Endothelial cell (in vitro differentiated cells): ENCODE measurements around the gene CCDC24. TPM values are rescaled to one million over a fixed set of nuclear protein-coding genes. Genes with fewer than 3 reads are reported as not detected.

Source experiments
- DNase-seq: peaks from one replicate; pipeline ENCODE4 v3.0.0; 2021; ENCODE audit warnings: low spot score
- H3K27ac Mint-ChIP-seq: one replicate; pipeline ENCODE4 v1.8.0; 2021; ENCODE audit warnings: mixed read lengths, inconsistent platforms; ENCODE audit not compliant: unreplicated experiment
- H3K27me3 Mint-ChIP-seq: one replicate; pipeline ENCODE4 v1.8.0; 2021; ENCODE audit warnings: mild to moderate bottlenecking, moderate library complexity, mixed read lengths, inconsistent platforms; ENCODE audit not compliant: unreplicated experiment
- H3K36me3 Mint-ChIP-seq: one replicate; pipeline ENCODE4 v1.8.0; 2021; ENCODE audit warnings: mild to moderate bottlenecking, low read depth, mixed read lengths, inconsistent platforms; ENCODE audit not compliant: unreplicated experiment
- H3K4me1 Mint-ChIP-seq: one replicate; pipeline ENCODE4 v1.8.0; 2021; ENCODE audit warnings: mild to moderate bottlenecking, mixed read lengths, inconsistent platforms; ENCODE audit not compliant: unreplicated experiment
- H3K4me3 Mint-ChIP-seq: one replicate; pipeline ENCODE4 v1.8.0; 2021; ENCODE audit warnings: mild to moderate bottlenecking, mixed read lengths, inconsistent platforms; ENCODE audit not compliant: unreplicated experiment
- H3K9me3 Mint-ChIP-seq: one replicate; pipeline ENCODE4 v1.8.0; 2021; ENCODE audit warnings: mixed read lengths, inconsistent platforms; ENCODE audit not compliant: unreplicated experiment
- CTCF ChIP-seq: fragments of 200-600 bp; sonication (generic); IDR thresholded peaks from one replicate; pipeline ENCODE4 v1.5.0; 2021; ENCODE audit warnings: antibody characterized with exemption; ENCODE audit not compliant: unreplicated experiment
- total RNA-seq: library from RNA; stranded (reverse); fragmentation: NEBNext Ultra II Directional; extraction: Animal tissue kit (Norgen Biotek cat#: 25700); gene quantifications from one replicate; pipeline ENCODE4 v1.2.1, GENCODE V29; 2021; ENCODE audit not compliant: unreplicated experiment

CCDC24 gene
- total RNA-seq, 1 donor from 2014 or later, result 4.2 TPM

- no peak overlapping the region for H3K4me3 Mint-ChIP-seq
- H3K27ac Mint-ChIP-seq, result no peak overlapping the region
- peaks cover 5% of the 10 kb centered on the region for H3K27me3 Mint-ChIP-seq
- peaks cover 4% of the 10 kb centered on the region for H3K4me1 Mint-ChIP-seq
- no peak for TF ChIP-seq CTCF
- H3K36me3 Mint-ChIP-seq, result no peaks in the 10 kb centered on the region
- no peaks in the 10 kb centered on the region for H3K9me3 Mint-ChIP-seq
- DNase-seq, result no peak
These were observed 24.9 kb downstream of the CCDC24 start for GRCh38 chr1:44016041-44016889.

- no peak for DNase-seq
- peaks cover 4% of the 10 kb centered on the region for H3K27me3 Mint-ChIP-seq
- TF ChIP-seq CTCF, result no peak
- H3K27ac Mint-ChIP-seq, result no peak overlapping the region
- H3K4me1 Mint-ChIP-seq, result peaks cover 4% of the 10 kb centered on the region
- H3K4me3 Mint-ChIP-seq, result no peak overlapping the region
- H3K9me3 Mint-ChIP-seq, result no peaks in the 10 kb centered on the region
- H3K36me3 Mint-ChIP-seq, result no peaks in the 10 kb centered on the region
These were observed 25.5 kb downstream of the CCDC24 start for GRCh38 chr1:44016890-44017400.

- no peaks in the 10 kb centered on the region for H3K27me3 Mint-ChIP-seq
- DNase-seq, result no peak
- H3K36me3 Mint-ChIP-seq, result no peaks in the 10 kb centered on the region
- H3K4me1 Mint-ChIP-seq, result peaks cover 4% of the 10 kb centered on the region
- no peak overlapping the region for H3K27ac Mint-ChIP-seq
- no peak overlapping the region for H3K4me3 Mint-ChIP-seq
- H3K9me3 Mint-ChIP-seq, result no peaks in the 10 kb centered on the region
- no peak for TF ChIP-seq CTCF
These were observed 28.1 kb downstream of the CCDC24 start for GRCh38 chr1:44019466-44019948.

- no peak for DNase-seq
- TF ChIP-seq CTCF, result no peak
- H3K9me3 Mint-ChIP-seq, result no peaks in the 10 kb centered on the region
- H3K27ac Mint-ChIP-seq, result no peak overlapping the region
- no peaks in the 10 kb centered on the region for H3K36me3 Mint-ChIP-seq
- H3K4me3 Mint-ChIP-seq, result no peak overlapping the region
- H3K4me1 Mint-ChIP-seq, result peaks cover 4% of the 10 kb centered on the region
- no peaks in the 10 kb centered on the region for H3K27me3 Mint-ChIP-seq
These were observed 29.1 kb downstream of the CCDC24 start for GRCh38 chr1:44020464-44020863.

- H3K36me3 Mint-ChIP-seq, result no peaks in the 10 kb centered on the region
- no peak for DNase-seq
- no peak overlapping the region for H3K4me3 Mint-ChIP-seq
- peaks cover 4% of the 10 kb centered on the region for H3K4me1 Mint-ChIP-seq
- H3K27me3 Mint-ChIP-seq, result no peaks in the 10 kb centered on the region
- H3K9me3 Mint-ChIP-seq, result no peaks in the 10 kb centered on the region
- no peak for TF ChIP-seq CTCF
- H3K27ac Mint-ChIP-seq, result no peak overlapping the region
These were observed 29.8 kb downstream of the CCDC24 start for GRCh38 chr1:44021156-44021555.
